ENCODE measurements around the gene HIVEP3.

Gene HIVEP3

DNA sequence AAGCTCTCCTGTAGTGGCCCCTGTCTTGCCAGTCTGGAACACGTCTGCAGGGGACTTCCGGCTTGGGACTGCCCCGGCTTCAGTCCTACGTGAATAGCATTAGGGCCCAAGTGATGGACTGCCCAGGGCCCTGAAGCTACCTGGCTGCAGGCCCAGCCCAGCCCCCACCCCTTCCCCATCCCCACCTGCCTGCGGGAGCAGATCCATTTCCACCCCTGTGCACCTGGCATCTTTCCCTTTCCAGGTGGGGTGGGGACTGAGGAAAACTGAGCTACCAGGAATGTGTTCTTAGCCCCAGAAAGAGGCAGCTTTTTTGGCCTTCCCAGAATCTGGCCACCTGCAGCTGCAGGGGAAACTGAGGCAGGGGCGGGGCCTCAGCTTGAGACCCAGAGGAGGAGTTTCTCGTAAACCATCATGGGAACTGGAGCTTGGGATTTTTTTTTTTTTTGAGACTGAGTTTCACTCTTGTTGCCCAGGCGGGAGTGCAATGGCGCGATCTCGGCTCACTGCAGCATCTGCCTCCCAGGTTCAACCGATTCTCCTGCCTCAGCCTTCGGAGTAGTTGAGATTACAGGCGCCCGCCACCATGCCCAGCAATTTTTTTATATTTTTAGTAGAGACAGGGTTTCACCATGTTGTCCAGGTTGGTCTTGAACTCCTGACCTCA lies 437.5 kb downstream of the HIVEP3 start:
- DNase-seq (ENCODE audit: low read depth) = no peak

DNA sequence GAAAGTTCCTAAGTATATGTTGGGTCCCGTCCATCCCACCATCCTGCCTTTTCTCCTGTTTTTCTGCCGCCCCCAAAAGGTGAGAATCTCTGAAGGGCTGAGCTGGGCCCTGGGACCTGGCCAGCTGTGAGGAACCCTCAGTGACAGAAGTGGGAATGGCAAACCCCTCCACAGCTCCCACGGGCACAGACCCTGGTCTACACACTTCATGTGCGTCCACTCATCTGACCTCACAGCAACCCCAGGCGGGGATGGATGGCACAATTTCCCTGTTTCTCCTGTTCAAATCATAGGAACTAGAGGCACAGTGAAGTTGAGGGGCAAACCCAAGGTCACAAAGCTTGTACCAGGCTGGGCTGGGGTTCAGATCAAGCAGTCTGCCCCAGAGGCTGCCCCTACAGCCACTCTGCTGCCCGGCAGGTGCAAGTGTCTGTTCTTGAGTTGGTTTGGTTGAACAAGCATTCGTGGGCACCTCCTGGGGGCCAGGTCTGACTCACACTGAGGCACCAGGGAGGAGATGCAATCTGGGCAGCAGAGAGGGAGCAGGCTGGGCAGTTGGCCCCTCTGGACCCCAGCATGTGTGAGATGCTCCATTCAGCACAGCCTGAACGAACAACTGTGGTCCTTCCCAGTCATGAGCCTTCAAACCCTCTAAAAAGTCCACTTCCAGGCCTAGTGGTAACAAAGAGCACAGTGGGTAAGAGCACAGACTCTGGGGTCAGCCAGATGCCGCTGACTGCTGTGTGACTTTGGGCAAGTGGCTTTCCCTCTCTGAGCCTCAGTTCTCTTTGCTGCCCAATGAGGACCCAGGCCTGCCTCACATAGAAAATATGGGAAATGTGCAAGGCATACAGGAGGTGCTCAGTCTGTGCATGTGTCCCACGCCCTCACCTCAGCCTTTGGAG lies 438.3 kb downstream of the HIVEP3 start:
- DNase-seq (ENCODE audit: low read depth) = no peak

DNA sequence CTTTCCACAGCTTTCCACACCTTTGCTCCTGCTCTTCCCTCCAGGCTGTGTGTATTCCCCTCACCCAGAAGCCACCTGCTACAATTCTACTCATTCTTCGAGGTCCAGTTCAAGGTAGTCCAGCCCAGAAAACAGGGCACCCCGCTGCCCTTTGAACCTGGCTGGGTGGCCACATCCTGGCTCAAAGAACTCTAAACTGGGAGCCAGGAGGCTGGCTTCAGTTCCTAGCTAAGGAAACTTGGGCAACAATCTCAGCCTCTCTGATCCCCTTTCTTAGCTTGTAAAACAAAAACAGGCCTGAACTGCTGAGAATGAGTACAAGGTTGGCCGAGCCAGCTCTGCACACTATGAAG lies 438.9 kb downstream of the HIVEP3 start:
- no peak for DNase-seq (ENCODE audit: low read depth)

DNA sequence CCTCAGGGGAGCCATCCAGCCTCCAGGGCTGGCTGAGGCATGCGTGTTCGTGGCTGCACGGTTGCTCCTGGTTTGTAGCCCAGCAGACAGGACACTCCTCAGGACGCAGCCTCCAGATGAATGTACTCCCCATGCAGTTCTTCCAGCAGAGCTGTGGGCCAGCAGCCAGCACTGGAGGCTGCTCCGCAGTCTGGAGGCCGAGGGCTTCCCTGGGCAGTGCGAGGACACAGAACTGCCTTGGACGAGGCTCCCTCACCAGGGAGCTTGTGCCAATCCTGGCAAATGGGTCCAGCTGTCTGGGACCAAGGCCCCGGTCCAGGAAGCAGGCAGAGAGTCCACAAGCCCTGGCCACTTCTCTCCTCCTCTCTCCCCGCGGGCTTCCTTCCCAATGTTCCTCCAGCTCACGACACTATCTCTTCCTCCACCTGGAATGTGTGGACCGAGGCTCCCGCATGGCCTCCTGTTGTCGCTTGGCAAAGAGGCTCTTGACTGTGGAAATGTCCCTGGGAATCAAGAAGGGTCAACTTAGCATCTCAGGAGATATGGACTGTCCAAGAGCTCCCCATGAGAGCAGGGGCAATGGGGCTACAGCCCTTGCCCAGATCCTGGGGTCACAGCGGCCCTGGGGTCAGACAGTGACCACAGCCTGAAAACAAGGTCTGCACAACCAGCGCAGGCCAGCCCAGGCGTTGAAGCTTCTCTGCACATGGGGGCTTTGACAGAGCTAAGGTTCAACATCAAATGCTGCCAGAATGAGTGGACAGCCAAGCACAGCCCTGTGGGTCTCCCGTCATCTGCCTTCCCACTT lies 439.5 kb downstream of the HIVEP3 start:
- no peak for DNase-seq (ENCODE audit: low read depth)

DNA sequence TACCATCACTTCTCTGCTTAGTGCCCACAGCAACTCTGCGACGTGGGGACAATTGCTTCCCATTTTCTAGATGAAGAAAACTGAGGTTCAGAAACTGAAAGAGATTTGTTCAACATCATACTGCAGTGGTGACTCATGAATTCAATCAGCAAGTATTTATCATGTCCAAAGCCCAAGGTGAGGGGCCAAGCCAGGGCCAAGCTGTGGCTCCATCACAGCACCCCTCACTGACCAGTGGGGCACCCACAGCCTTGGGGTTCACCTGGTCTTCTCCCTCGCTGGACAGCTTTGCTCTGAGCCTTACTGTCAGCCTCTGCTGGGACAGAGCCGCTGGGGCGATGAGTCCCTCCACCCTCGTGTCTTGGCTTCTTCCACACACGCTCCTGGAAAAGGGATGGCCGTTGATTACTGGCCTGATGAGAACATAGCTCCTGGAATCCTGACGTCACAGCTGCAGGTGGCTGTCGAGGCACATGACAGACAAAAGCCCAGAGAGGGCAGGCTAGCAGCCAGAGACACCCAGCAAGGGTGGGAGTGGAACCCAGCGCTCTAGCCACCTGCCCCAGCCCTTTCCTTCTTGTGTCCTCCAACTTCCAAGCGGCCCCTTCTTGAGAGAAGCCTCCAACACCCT lies 440.5 kb downstream of the HIVEP3 start:
- DNase-seq (ENCODE audit: low read depth) = no peak

DNA sequence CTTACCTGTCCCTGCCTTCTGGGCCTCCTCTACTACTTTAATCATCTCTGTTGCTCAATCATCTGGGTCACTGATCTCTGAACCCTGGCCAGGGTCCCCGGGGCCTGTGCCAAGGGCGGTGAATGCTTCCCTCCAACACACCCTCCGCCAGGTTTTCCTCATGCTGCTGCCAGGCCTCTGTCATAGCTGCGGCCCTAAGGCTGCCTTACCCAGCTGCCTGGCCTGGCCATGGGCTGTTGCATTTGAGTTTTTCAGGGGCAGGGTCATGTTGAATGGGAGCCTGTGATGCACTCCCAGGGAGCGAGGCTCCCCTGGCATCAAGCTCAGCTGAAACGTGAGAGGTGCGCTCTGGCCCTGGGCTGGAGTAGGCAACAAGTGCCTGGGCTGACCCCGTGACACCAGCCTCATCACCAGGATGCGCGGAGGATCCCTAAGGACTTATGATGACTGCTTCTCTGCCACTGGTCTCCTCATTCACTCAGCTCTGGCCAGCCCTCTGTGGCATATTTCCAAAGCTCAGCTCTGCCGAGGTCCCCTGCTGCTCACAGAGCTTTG lies 441.8 kb downstream of the HIVEP3 start:
- no peak for DNase-seq (ENCODE audit: low read depth)

DNA sequence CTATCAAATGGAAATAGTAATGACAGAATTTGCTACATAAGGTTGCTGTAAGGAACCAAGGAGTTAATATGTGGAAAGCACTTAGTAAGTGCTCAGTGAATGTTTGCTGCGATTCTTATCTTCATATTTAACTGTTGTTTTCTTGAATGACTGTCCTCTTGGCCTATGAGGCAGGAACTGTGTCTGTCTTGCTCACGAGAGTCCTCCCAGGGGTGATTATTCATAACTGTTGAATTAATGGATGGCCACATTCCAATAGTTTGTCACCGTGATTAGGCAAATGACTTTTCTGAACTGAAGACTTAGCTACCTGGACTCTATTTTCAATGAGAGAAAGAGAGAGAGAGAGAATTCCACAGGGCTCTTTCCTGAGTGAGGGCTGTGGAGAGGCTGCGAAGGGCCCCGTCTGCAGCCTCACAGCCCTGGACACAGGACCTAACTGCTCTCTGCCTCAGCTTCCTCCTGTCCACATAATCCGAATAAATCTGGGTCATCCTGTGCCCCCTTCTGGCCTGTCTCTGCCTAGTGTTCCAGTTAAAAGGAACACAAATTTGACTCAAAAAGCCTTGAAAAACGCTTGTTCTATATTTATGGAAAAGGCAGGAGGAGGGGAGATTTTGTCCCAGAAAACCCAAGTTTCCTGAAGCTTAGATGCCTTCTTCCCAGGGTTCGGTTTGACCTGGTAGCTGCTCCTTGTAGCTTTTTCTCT lies 442.7 kb downstream of the HIVEP3 start:
- DNase-seq (ENCODE audit: low read depth) = no peak

DNA sequence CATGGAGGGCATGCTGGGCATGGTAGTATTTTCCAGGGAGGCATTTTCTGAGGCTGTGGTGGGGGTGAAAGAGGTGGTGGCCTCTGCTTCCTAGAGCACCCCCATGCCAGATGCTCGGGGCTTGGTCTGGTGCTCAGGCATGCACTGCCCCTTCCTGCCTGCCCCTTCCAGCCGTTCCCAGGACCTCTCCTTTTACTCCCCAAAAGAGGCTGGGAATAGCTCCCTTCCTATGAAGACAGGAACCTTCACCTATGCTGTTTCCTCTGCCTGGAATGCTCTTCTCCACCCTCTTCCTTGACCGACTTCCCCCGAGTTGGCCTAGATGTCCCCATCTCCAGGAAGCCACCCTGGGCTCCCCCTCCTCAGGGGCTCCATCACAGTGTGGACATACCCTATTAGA lies 443.4 kb downstream of the HIVEP3 start:
- DNase-seq (ENCODE audit: low read depth) = no peak

DNA sequence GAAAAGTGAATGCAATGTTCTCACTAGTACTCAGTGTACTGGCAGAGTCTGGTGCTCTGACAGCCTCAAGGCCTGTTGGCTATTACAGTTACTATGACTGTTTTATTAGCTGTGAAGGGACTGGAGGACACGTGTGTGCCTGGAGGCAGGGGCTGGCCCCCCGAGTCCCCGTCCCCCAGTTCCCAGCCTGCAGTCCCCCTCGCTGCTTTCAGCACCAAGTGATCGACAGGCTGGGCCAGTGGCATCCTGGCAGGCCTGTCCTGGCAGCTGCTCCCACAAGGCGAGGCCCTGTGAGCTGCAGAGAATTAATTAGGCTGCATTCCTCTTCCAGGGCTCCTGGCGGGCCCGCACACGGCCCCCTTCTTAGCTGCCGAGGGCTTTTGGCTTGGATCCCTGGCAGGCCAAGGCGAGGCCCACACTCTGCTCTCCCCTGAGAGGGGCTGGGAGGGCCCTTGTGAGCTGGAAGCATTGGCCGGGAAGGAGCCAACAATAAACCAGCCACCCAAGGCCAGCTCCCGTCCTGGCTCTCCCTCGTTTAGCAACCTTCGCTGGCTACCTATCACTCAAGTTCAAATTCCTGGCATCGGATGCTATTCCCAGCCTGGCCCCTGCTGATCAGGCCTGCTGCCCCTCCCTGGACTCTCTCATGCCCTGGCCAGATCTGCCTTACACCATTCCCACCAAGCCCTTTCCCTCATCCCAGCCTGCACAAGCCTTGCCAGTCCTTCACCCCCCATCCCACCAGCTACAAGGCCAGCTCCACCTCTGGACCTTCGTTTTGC lies 444.0 kb downstream of the HIVEP3 start:
- no peak for DNase-seq (ENCODE audit: low read depth)

DNA sequence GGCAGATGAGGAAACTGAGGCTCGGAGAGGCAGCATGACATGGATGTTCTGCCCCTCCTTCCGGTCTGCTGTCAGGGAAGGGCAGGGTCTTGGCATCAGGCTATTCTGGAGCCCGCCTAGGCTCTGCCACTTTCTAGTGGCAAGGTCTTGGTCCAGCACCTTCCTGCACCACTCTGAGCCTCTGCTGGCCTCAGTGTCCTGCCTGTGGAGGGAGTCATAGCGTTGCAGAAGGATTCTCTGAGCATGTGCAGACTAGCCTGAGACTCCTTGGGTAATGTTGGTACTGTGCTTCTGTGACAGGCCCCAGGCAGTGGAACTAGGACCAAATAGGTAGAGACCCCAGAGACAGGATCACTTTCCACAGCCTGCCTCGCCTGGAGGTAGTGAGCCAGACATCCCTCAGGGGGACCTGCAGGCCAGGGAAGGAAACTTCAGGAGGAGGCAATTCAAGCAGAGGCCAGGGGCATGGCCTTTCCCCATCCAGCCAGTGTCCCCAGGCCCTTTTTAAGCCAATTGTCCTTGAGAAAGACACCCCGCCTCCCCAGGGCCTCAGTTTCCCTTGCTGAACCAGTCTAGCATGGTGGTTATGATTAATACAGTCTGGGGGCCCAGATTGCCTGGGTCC lies 444.9 kb downstream of the HIVEP3 start:
- DNase-seq (ENCODE audit: low read depth) = no peak

DNA sequence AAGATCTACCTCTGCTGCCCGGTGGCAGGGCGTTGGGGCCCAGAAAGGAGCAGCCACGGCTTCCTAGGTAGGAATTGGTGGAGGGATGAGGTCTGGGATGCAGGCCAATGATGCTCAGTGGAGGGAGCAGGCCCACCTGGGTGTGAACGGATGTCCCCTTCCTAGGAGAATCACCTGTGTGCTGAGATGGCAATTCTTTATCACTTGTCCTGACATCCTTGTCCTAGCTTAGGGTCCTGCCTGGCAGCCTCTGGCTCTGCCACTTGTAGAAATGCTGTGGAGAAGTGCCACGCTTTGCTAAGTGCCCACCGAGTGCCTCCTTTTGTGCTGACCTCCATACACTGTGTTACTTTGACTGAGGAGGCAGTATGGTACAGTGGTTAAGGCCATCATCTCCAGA lies 447.1 kb downstream of the HIVEP3 start:
- no peak for DNase-seq (ENCODE audit: low read depth)

DNA sequence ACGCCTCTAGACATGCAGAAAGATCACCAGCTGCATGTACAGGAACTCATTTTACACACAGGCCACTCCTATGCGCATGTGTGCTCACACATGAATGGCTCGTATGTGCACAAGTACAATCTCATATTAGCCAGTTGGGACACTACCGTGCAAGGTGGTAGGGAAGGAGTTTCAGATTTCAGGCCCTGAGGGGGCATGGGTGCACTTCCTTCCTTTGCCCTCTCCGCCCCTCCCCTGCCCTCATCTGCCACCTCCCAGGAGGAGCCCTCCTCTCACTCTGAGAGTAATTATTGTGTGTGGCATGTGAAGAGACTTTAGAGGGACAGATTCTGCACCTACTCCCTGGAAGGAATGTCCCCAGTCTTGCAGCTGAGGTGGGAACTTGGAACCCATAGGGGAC lies 449.0 kb downstream of the HIVEP3 start:
- DNase-seq (ENCODE audit: low read depth) = no peak

DNA sequence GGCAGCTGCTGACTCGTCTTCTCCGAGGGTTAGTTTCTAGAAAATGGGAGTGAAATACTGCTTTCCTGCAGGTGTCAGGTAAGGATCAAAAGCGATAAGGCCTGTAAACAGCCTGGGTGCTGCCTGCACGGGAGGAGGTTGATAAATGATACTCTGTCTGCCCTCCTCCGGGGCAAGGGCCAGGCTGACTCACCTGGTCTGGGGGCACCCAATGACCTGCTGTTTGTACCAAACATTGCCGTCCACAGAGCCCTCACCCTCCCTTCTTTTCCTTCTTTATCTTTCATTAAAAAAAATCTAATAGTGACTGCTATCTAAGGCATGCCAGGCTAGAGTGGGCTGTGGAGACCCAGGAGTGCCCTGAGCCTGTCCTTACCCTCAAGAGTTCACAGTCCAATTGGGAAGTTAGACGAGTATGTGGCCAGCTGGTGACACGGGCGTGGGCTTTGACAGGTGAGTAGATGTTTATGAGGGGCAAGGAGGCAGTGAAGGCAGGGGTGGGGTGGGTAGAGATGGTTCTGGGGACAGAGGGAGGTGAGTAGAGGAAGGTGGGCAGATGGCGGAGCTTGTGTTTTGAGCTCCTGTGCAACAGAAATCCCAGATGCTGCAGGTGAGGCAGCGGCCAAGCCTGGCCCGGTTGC lies 450.5 kb downstream of the HIVEP3 start:
- no peak for DNase-seq (ENCODE audit: low read depth)

DNA sequence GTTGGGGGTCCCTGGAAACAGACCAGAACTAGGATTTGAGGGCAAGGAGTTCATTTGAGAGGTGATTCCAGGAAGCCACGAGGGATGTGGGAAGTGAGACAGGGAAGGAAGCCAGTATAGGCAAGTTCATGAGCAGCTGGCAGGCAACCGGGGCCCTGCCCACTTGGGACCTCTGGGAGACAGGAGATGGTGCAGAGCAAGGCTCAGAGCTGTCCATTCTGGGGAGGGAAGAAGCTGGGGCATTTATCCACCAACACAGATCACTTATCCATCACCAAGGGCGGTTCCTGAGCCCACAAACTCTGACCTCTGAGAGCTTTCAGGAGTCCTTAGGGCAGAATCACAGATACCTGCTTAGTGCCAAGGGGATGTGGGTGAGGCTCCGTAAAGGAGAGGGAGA lies 451.0 kb downstream of the HIVEP3 start:
- no peak for DNase-seq (ENCODE audit: low read depth)

DNA sequence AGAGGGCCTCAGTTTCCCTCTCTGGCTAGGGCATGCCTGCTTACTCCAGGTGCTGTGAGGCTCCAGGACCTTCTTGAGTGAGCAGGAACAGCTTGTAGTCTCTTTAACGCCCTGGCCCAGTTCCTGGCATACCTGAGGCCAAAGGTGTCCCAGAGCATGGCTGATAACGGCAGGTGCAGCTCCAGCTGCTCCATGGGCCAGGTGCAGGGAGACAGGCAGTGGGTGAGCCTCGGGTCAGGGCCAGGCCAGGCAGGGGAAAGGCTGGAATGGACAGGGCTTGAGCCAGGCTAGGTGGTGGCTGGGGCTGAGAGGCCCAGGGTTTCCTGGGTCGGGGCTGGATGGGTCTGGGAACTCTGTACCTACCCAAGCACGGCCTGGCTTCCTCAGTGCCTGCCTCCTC lies 452.6 kb downstream of the HIVEP3 start:
- DNase-seq (ENCODE audit: low read depth) = no peak

DNA sequence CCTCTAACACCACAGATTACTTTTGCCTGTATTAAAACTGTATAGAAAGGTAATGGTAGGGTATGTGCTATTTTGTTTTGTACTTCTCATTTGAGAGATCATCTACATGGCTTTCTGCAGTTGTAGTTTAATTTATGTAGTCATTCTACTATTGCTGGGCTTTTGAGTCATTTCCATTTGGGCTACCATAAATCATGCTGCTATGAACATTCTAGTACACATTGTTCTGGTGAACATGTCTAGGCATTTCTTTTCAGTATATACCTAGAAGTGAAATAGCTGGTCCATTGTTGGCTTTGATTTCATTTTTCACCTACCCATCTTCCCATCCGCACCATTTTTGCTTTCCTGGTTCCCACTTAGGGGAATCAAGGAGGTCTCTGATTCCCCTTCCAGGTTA lies 453.0 kb downstream of the HIVEP3 start:
- DNase-seq (ENCODE audit: low read depth) = no peak

DNA sequence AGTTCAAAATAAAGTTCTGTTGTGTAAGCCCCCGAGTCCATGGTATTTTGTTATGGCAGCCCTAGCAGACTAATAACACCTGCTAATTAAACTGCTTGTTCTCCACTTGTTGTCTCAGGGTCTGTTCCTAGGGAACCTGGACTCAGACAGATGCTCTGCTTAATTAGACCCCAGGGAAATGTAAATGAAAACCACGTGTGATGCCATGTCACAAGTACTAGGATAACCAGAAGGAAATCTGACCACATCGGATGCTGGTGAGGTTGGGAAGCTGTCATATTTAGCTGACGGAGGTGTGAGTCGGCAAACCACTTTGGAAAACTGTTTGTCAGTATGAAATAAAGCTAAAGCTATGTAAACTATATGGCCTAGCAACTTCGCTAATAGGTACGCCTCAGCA lies 453.8 kb downstream of the HIVEP3 start:
- DNase-seq (ENCODE audit: low read depth) = no peak

DNA sequence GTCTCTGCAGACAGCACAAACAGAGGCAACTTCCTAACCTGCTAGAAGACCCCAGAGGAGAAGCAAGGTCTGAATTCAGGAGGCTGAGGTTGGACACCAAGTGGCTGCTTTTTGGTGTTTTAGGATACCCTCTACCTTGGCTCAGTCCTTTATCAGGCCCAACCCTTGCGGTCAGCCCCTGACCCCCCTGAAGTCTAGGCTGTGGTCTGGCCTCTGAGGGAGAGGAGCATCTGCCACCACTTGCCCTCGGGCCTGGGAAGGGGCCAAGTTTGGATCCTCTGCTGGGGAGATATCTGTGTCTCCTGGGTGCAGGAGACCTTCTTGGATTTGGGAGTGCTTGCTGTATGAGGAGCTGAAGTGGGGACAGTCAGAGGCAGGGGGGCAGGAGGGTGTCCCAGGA lies 455.2 kb downstream of the HIVEP3 start:
- no peak for DNase-seq (ENCODE audit: low read depth)

DNA sequence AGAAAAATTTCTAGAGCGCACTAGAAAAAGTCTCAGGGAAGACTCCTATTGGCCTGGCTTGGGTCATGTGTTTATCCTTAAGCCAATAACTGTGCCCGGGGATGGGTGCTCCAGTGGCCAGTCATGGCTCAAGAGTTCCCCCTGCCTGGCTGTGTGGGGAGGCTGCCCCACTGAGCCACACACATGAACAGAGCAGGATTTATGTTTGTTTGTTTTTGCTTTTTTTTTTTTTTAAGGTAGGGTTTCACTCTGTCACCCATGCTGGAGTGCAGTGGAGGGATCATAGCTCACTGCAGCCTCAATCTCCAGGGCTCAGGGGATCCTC lies 456.1 kb downstream of the HIVEP3 start:
- no peak for DNase-seq (ENCODE audit: low read depth)
